ENCODE data around the gene L1TD1.
"Not testable (repeated sequence)": the region's sequence is repeated elsewhere in the genome, so short reads cannot be mapped to it uniquely, and the experiment has no call there.

Gene L1TD1

GRCh38 chr1:62237950-62238374 is 43.3 kb downstream of the L1TD1 start:
- no peak for DNase-seq

GRCh38 chr1:62238507-62238906 is 43.9 kb downstream of the L1TD1 start:
- DNase-seq = no peak

GRCh38 chr1:62239652-62240403 is 45.2 kb downstream of the L1TD1 start:
- DNase-seq = not testable (repeated sequence)

GRCh38 chr1:62240651-62241370 is 46.2 kb downstream of the L1TD1 start:
- no peak for DNase-seq

GRCh38 chr1:62241371-62242131 is 46.9 kb downstream of the L1TD1 start:
- no peak for DNase-seq

- not testable (repeated sequence) for DNase-seq
These were observed 49.7 kb downstream of the L1TD1 start for GRCh38 chr1:62244380-62244779.

GRCh38 chr1:62245201-62245600 is 50.6 kb downstream of the L1TD1 start:
- no peak for DNase-seq

- no peak for DNase-seq
These were observed 52.9 kb downstream of the L1TD1 start for GRCh38 chr1:62247391-62248168.

- DNase-seq = no peak
These were observed 55.6 kb downstream of the L1TD1 start for GRCh38 chr1:62250126-62250726.

GRCh38 chr1:62259551-62259950 is 64.9 kb downstream of the L1TD1 start:
- DNase-seq = no peak

- DNase-seq = no peak
These were observed 66.0 kb downstream of the L1TD1 start for GRCh38 chr1:62260688-62261087.

Measured in amniotic stem cell (primary cell).